ENCODE data around the gene CACNA1C. TPM values are rescaled to one million over a fixed set of nuclear protein-coding genes. Genes with fewer than 3 reads are reported as not detected.
A peak's percentile ranks its signal among the peaks of the same experiment; 100 is the strongest.

The CACNA1C gene
- total and polyA plus RNA-seq, 2 of the 4 experiments (the other 2 are of a cell fraction): 1.6 to 2.6 TPM

GRCh38 chr12:2057041-2057794, 4.4 kb downstream of the CACNA1C start:
- Histone ChIP-seq H2BK20ac (ENCODE audit: low read depth, low read length) (no peak overlapping the region), H3K36me3 (ENCODE audit: control insufficient read depth, insufficient read depth, low read length) (no peaks in the 10 kb centered on the region), H3K79me1 (ENCODE audit: low read depth in 1 of 2, low read length in 2 of 2) (peaks cover 8 to 52% of the 10 kb centered on the region in 2 experiments; a peak in 3 of 4 replicates), H3K9me1 (ENCODE audit: insufficient read depth, low read length) (peaks cover 4% of the 10 kb centered on the region; the same call in 1 of the 2 replicates), H2BK15ac (ENCODE audit: low read depth, low read length) (no peak overlapping the region), H4K5ac (ENCODE audit: low read depth, low read length) (no peak overlapping the region), H3K4ac (ENCODE audit: low read depth, low read length) (0 out of 2 replicates have a peak overlapping the region, but pooled peaks have one; percentile 9), H2AK9ac (replicated peaks; ENCODE audit: low read depth, low read length, poor library complexity) (peak overlapping the region; percentile 70), H3K56ac (ENCODE audit: extremely low read depth, insufficient read depth, low read length) (no peak overlapping the region), H4K91ac (ENCODE audit: insufficient read depth, low read depth, low read length) (no peak overlapping the region), H3K27ac (ENCODE audit: insufficient read depth, low read length) (no peak overlapping the region), H3K27me3 (ENCODE audit: control insufficient read depth, insufficient read depth, low read length) (no peaks in the 10 kb centered on the region; the same call in 1 of the 2 replicates), H2AFZ (replicated peaks; ENCODE audit: low read length, poor library complexity) (peak overlapping the region; percentile 18), H3K9ac (ENCODE audit: low read depth, low read length) (no peak overlapping the region), H2BK120ac (ENCODE audit: low read depth, low read length) (peak overlapping the region; percentile 16; the same call in 1 of the 2 replicates), H3K9me3 (ENCODE audit: control insufficient read depth, insufficient read depth, low read length) (no peaks in the 10 kb centered on the region), H3K4me3 (ENCODE audit: insufficient read depth, low read depth, low read length) (no peak overlapping the region), H3K4me2 (ENCODE audit: low read depth, low read length) (no peak overlapping the region), H3K23ac (ENCODE audit: low read depth, low read length) (no peak overlapping the region), H2BK5ac (ENCODE audit: low read depth, low read length, poor library complexity, severe bottlenecking) (no peak overlapping the region), H3K14ac (replicated peaks; ENCODE audit: low read depth, low read length) (no peak overlapping the region), H3K18ac (ENCODE audit: low read depth, low read length) (no peak overlapping the region), H4K20me1 (ENCODE audit: insufficient read depth, low read length) (peaks cover 14% of the 10 kb centered on the region; the same call in 1 of the 2 replicates), H3K4me1 (ENCODE audit: control insufficient read depth, insufficient read depth, low read length) (peaks cover 5% of the 10 kb centered on the region; the same call in 1 of the 2 replicates), H4K8ac (ENCODE audit: low read depth in 2 of 2, low read length in 2 of 2) (no peak overlapping the region), H2AK5ac (ENCODE audit: low read depth, low read length) (peak overlapping the region; percentile 63)
- in situ Hi-C loops (cut with MboI; ENCODE audit: low sequenced_read_pairs) (loop anchor here (5.0 to 10.0 kb wide), 2 partner anchors 225 to 528 kb away; no protein-coding TSS in a partner anchor), intact Hi-C loops (cut with micrococcal nuclease) (loop anchor here (1.0 to 2.0 kb wide), 4 partner anchors 216 to 526 kb away; no protein-coding TSS in a partner anchor), dilution Hi-C loops (cut with HindIII; ENCODE audit: low sequenced_read_pairs, unreplicated experiment) (no loop called here)
- POLR2A ChIA-PET (ENCODE audit: unreplicated experiment): no interaction called here
- WGBS, 2 experiments (ENCODE audit: extremely low coverage in 2 of 2, insufficient read length in 1 of 2): 82% methylated on average over 10 of the region's 21 CpGs; no CpG with 5 or more reads in 1 of the 2 experiments
- no TSS peak for BruUV-seq (replicated peaks)
- TF ChIP-seq CTCF (conservative IDR thresholded peaks at IDR 0.05; ENCODE audit: low read depth, low read length) (peak; percentile 71), RAD21 (IDR thresholded peaks at IDR 0.05; ENCODE audit: low read length) (peak; percentile 91), CEBPB (IDR thresholded peaks at IDR 0.05; ENCODE audit: low read depth, low read length) (no peak), RCOR1 (IDR thresholded peaks at IDR 0.05; ENCODE audit: insufficient replicate concordance, low read length) (no peak), SMC3 (IDR thresholded peaks at IDR 0.05; ENCODE audit: low read depth, low read length) (peak; percentile 78), FOS (IDR thresholded peaks at IDR 0.05; ENCODE audit: low read depth, low read length) (no peak), MXI1 (IDR thresholded peaks at IDR 0.05; ENCODE audit: borderline replicate concordance, low read depth, low read length) (no peak)
- ATAC-seq (ENCODE audit: low read depth): no peak
- DNase-seq: peak; percentile 62
- CTCF ChIA-PET: no interaction called here

Measured in IMR-90 (cell line).